PFSK-1 (cell line): ENCODE data around the gene SNRNP48.

Experiments used
- FOXP2 ChIP-seq: optimal IDR thresholded peaks from 2 replicates; pipeline ENCODE3; 2011; ENCODE audit warnings: borderline replicate concordance, control low read depth, inconsistent platforms; ENCODE audit not compliant: insufficient read depth; ENCODE audit errors: extremely low read length, extremely low read depth
- POLR2AphosphoS5 ChIP-seq: IDR thresholded peaks from 2 replicates; pipeline ENCODE4 v1.6.1; 2012; ENCODE audit warnings: low read depth, mild to moderate bottlenecking, control low read depth, low read length, moderate library complexity
- REST ChIP-seq, 2 experiments: IDR thresholded peaks; 2 replicates each; pipeline versions ENCODE4 v1.6.1 to v1.8.0; 2011 to 2012; ENCODE audit warnings: low read depth in 2 of 2, low read length in 2 of 2, control low read depth in 1 of 2, inconsistent platforms in 1 of 2, mild to moderate bottlenecking in 1 of 2, moderate library complexity in 1 of 2; ENCODE audit not compliant: insufficient read depth in 1 of 2
- SIN3A ChIP-seq: IDR thresholded peaks from 2 replicates; pipeline ENCODE4 v1.6.1; 2012; ENCODE audit warnings: mild to moderate bottlenecking, low read length, moderate library complexity, borderline replicate concordance; ENCODE audit not compliant: insufficient read depth
- TAF1 ChIP-seq: IDR thresholded peaks from 2 replicates; pipeline ENCODE4 v1.6.1; 2012; ENCODE audit warnings: low read length, control low read depth, borderline replicate concordance; ENCODE audit not compliant: insufficient read depth

SNRNP48 gene

GRCh38 chr6:7658543-7658942 is 68.5 kb downstream of the SNRNP48 start:
- no peak for TF ChIP-seq FOXP2
- no peak for TF ChIP-seq REST (IDR thresholded peaks at IDR 0.05; ENCODE audit: insufficient read depth in 1 of 2, low read depth in 2 of 2, low read length in 2 of 2)
- no peak for TF ChIP-seq POLR2AphosphoS5
- no peak for TF ChIP-seq TAF1
- TF ChIP-seq SIN3A = no peak

- no peak for TF ChIP-seq TAF1
- TF ChIP-seq REST (IDR thresholded peaks at IDR 0.05; ENCODE audit: insufficient read depth in 1 of 2, low read depth in 2 of 2, low read length in 2 of 2) = no peak
- TF ChIP-seq SIN3A = no peak
- TF ChIP-seq FOXP2 = no peak
- no peak for TF ChIP-seq POLR2AphosphoS5
Observed at GRCh38 chr6:7661364-7661763, 71.4 kb downstream of the SNRNP48 start.
